Measurements from ENCODE around the gene FNIP2. TPM values are rescaled to one million over a fixed set of nuclear protein-coding genes. Genes with fewer than 3 reads are reported as not detected.
"Not testable (repeated sequence)": the region's sequence is repeated elsewhere in the genome, so short reads cannot be mapped to it uniquely, and the experiment has no call there.

Gene FNIP2
- total RNA-seq, 4 donors from 2014 or later, result 21.4 to 31.7 (median 28.1) TPM

- no peak for DNase-seq (ENCODE audit: low spot score in 2 of 2)
- Histone ChIP-seq H3K36me3 (no peaks in the 10 kb centered on the region), H3K4me3 (no peak overlapping the region), H3K9me3 (no peaks in the 10 kb centered on the region), H3K4me1 (no peaks in the 10 kb centered on the region), H3K27ac (no peak overlapping the region), H3K27me3 (no peaks in the 10 kb centered on the region)
- 87% methylated on average over 2 of the region's 2 CpGs for WGBS
- TF ChIP-seq POLR2AphosphoS5 (IDR thresholded peaks at IDR 0.05) (no peak), CTCF (IDR thresholded peaks at IDR 0.05) (no peak), EP300 (IDR thresholded peaks at IDR 0.05) (no peak), POLR2A (IDR thresholded peaks at IDR 0.05) (no peak)
Observed at GRCh38 chr4:158739600-158739999, 29.2 kb upstream of the FNIP2 start.

GRCh38 chr4:158741326-158742021 lies 27.4 kb upstream of the FNIP2 start:
- H3K9me3 ChIP-seq, result no peaks in the 10 kb centered on the region
- no peak overlapping the region for H3K4me3 ChIP-seq
- no peaks in the 10 kb centered on the region for H3K36me3 ChIP-seq
- no peaks in the 10 kb centered on the region for H3K4me1 ChIP-seq
- DNase-seq (ENCODE audit: low spot score in 2 of 2), result no peak
- TF ChIP-seq POLR2AphosphoS5 (IDR thresholded peaks at IDR 0.05), result no peak
- no peak for TF ChIP-seq CTCF (IDR thresholded peaks at IDR 0.05)
- TF ChIP-seq EP300 (IDR thresholded peaks at IDR 0.05), result no peak
- no peak for TF ChIP-seq POLR2A (IDR thresholded peaks at IDR 0.05)
- H3K27me3 ChIP-seq, result no peaks in the 10 kb centered on the region
- 56% methylated on average over 3 of the region's 3 CpGs for WGBS
- no peak overlapping the region for H3K27ac ChIP-seq

GRCh38 chr4:158746537-158746936 lies 22.3 kb upstream of the FNIP2 start:
- no CpG with 5 or more reads among the region's 31 CpGs for WGBS

GRCh38 chr4:158750379-158750778 lies 18.4 kb upstream of the FNIP2 start:
- Histone ChIP-seq H3K4me3 (no peak overlapping the region), H3K27me3 (no peaks in the 10 kb centered on the region), H3K9me3 (no peaks in the 10 kb centered on the region), H3K4me1 (no peaks in the 10 kb centered on the region), H3K36me3 (no peaks in the 10 kb centered on the region), H3K27ac (no peak overlapping the region)
- WGBS, result 71% methylated on average over 3 of the region's 3 CpGs
- TF ChIP-seq POLR2AphosphoS5 (IDR thresholded peaks at IDR 0.05), result no peak
- DNase-seq (ENCODE audit: low spot score in 2 of 2), result no peak

More at GRCh38 chr4:158746537-158746936, 22.3 kb upstream of the FNIP2 start:
- not testable (repeated sequence) for H3K36me3 ChIP-seq; H3K4me1 ChIP-seq; H3K27ac ChIP-seq; H3K9me3 ChIP-seq; H3K27me3 ChIP-seq; DNase-seq (ENCODE audit: low spot score in 2 of 2); H3K4me3 ChIP-seq

- Histone ChIP-seq H3K4me3 (no peak overlapping the region), H3K27me3 (no peaks in the 10 kb centered on the region), H3K4me1 (no peaks in the 10 kb centered on the region), H3K36me3 (no peaks in the 10 kb centered on the region), H3K9me3 (no peaks in the 10 kb centered on the region), H3K27ac (no peak overlapping the region)
- no peak for TF ChIP-seq CTCF (IDR thresholded peaks at IDR 0.05)
- no peak for TF ChIP-seq POLR2A (IDR thresholded peaks at IDR 0.05)
- no peak for TF ChIP-seq EP300 (IDR thresholded peaks at IDR 0.05)
- no peak for TF ChIP-seq POLR2AphosphoS5 (IDR thresholded peaks at IDR 0.05)
- 90% methylated on average over 5 of the region's 5 CpGs for WGBS
- DNase-seq (ENCODE audit: low spot score in 2 of 2), result no peak
Observed at GRCh38 chr4:158754385-158755180, 14.2 kb upstream of the FNIP2 start.

GRCh38 chr4:158755819-158756218 lies 13.0 kb upstream of the FNIP2 start:
- H3K27me3 ChIP-seq; H3K4me3 ChIP-seq; H3K27ac ChIP-seq; H3K36me3 ChIP-seq; DNase-seq (ENCODE audit: low spot score in 2 of 2); H3K4me1 ChIP-seq; H3K9me3 ChIP-seq: not testable (repeated sequence)
- 93% methylated on average over 7 of the region's 7 CpGs for WGBS
